NCI-H1092 (cell line): ENCODE data around the gene UBALD1.
"Not testable (repeated sequence)": the region's sequence is repeated elsewhere in the genome, so short reads cannot be mapped to it uniquely, and the experiment has no call there.

Experiments
- DNase-seq: peaks from one replicate; lab custom pipeline; 2025; lab: John Stamatoyannopoulos, UW

The UBALD1 gene

GRCh38 chr16:4599037-4599436 lies 15.7 kb downstream of the UBALD1 start:
- no peak for DNase-seq

DNA sequence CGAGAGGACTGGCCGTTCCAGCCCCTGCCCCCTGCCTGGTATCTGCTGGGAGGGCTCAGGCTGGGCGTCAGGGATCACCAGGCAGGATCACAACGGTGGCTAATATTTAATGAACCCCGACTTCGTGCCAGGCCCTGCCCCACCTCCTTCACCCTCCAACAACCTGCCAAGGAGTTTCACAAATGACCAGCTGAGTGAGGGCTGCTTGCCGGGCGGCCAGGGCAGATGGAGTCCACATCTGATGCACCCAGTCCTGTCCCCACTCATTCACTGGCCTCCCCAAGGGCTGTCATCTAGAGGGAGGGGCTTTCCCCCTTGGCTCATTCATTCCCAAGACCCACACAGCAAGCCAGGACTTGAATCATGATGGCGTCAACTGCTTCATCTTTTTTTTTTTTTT lies 17.5 kb downstream of the UBALD1 start:
- DNase-seq: no peak

DNA sequence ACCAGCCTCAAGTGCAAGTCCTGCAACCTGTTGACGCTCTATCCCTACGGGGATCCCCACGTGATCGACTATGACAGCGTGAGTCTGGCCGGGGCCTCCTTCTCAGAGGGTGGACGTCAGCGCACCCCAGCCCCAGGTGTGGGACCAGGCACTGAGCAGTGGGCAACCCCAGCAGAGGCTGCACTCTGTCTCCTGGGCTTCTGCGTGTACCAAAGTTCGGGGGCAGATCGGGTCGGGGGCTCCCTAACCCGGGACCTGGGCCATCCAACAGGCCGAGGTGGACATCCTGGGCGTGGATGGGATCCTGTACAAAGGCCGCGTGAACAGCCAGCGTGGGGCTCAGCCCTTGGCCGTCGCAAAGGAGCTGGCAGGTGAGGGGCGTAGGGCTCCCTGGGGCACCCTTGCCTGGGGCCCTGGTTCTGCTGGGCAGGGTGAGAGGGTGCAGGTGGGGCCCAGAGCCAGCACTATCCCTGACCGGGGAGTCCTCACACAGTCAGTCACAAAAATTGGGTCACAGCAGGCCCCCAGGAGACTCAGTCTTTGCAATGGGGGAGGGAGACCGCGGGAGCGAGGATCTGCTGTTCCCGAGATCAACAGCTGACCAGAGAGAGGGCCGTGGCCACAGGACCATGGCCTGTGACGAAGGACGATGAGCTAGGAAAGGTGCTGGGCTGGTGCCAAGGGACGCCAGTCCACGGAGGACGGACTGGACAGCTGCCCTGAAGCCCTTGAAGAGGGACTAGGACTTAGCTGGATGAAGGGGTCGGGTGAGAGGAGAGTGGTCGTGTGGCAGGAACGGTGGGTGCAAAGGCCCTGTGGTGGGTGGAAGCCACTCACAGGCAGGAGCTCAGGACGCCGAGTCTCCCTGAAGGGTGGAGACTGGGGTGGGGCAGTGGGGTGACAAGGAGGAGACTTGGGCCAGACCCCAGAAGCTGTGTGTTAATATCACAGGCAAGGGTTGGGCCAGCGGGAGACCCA lies 20.0 kb downstream of the UBALD1 start:
- DNase-seq: no peak

DNA sequence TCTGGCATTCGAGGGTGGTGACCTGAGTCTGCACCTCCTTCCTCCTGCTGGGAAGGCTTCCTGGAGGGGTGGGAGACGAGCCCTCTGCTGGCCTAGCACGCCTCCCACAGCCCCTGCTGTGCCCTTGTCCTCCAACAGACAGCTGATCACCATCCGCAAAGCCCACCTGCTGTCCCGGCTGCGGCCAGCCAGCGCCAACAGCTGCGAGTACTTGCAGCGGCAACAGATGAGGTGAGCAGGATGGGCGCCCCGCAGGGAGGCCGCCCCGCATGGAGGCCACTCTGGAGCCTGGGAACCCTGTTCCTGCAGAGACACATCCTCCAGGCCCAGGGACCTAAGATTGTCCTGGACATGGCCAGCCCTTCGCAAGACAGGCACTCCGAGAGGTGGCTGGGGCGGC lies 21.6 kb downstream of the UBALD1 start:
- peak; percentile 78 for DNase-seq

DNA sequence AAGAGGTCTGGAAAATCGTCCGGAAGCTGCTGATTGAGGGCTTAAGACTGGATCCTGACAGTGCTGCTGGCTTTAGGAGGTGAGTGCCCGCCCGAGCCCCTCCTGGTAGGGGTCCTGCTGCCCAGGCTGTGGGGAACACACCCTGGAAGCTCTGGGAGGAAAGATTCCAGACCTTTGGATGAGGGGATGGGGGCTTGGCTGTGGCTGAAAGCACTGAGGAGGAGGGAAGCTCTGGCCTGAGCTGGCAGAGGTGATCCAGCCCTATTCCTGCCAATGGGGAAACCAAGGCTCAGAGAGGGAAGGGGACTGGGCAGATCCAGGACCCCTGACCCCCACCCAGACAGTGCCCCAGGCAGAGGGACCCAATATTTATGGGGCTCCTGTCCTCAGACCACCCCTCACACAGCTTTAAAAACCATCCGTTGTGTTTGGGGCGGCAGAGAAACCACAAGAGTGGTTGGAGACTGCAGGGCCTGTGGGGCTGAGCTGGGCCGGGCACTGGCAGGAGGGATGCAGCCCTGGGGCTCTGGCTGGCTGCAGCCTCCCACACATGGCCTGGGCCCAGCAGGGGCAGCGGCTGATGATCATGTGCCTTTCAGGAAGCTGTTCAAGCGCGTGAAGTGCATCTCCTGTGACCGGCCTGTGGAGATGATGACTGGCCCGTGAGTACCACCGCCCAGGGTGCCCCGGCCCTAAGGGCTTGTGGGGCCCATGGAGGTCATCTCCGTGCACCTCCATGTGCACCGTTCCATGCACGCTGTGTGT lies 22.8 kb downstream of the UBALD1 start:
- no peak for DNase-seq

DNA sequence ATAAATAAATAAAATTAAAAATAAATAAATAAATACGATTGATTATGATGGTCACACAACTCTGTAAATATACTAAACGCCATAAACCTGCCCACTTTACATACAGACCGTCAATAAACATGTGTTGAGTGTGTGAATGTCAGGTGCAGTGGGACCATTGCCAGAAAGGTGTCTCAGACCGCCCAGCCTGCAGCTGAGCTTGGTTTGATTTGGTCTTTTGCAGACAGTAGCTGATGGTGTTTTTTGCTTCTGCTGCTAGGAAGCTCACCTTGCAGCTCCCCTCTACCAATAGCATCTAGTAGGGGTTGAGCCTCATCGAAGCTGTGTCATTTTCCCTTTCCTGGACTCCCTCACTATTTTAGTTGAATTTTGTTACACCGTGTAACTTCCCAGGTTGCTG lies 23.5 kb downstream of the UBALD1 start:
- no peak for DNase-seq

GRCh38 chr16:4588961-4589360 lies 25.7 kb downstream of the UBALD1 start:
- no peak for DNase-seq

DNA sequence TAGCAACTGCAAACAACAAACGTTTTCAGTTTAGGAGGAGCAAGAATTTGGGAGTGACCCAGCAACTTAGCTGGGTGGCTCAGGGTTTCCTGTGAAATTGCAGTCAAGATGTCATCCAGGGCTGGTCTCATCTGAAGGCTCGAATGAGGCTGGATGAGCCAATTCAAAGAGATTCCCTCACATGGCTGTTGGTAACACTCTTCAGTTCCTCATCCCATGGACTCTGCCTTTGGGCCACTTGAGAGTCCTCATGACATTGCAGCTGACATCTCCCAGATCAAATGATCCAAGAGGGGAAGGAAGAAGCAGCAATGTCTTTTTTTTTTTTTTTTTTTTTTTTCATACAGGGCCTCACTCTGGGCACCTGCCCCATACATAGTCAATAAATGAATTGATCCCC lies 26.3 kb downstream of the UBALD1 start:
- DNase-seq: no peak

DNA sequence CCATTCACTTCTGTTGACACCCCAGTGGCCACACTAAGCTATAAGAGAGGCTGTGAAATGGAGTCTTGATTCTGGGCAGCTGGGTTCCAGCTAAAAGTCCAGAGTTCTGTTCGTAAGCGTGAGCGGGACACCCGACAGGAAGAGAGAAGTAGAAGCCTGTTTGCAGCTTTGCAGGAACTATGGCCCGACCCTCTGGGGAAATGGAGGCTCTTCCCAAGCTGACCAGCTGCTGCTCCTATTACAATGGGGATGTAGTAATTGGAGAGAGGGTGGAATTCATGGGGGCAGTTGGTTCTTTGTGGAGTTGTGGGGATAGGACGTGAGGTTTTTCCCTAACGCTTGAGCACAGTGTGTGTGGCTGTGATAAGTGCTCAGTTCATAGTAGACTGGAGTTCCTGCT lies 28.4 kb downstream of the UBALD1 start:
- no peak for DNase-seq

GRCh38 chr16:4583906-4584305 lies 30.8 kb downstream of the UBALD1 start:
- no peak for DNase-seq

GRCh38 chr16:4580250-4580649 lies 34.4 kb downstream of the UBALD1 start:
- no peak for DNase-seq

- DNase-seq: no peak
Observed at GRCh38 chr16:4578961-4579530, 35.6 kb downstream of the UBALD1 start.

DNA sequence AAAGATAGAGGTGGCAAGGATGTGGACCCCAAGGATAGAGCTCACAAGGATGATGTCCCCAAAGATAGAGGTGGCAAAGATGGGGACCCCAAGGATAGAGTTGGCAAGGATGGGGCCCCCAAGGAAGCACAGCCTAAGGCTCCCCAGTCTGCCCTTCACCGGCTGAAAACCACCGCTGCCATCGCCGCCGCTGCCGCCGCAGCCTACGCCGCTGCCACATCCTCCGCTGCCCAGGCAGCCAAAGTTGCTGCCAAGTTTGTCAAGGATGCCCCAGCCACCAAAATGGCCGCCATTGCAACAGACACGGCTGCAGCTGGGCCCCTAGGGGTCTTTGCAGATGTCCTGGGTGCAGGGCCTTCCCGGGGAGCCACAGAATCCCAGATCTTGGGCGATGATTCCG lies 38.7 kb downstream of the UBALD1 start:
- no peak for DNase-seq

GRCh38 chr16:4574919-4575705 lies 39.6 kb downstream of the UBALD1 start:
- no peak for DNase-seq

GRCh38 chr16:4573926-4574325 lies 40.8 kb downstream of the UBALD1 start:
- DNase-seq: not testable (repeated sequence)

GRCh38 chr16:4572715-4573114 lies 42.0 kb downstream of the UBALD1 start:
- no peak for DNase-seq

GRCh38 chr16:4570688-4571321 lies 43.9 kb downstream of the UBALD1 start:
- DNase-seq: no peak

DNA sequence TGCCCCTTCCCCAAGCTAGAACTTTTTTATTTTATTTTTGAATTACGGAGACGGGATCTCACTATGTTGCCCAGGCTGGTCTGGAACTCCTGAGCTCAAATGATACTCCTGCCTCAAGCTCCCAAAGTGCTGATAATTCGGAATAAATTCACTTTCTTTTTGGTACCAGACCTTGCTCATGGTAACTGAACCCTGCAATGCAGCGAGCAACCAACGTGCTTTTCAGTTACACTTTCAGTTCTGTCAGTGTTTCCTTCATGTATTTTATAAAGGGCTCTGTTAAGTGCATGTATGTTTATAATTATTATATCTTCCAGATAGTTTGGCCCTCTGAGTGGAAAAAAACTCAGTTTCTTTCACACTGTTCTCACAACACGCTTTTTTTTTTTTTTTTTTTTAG lies 44.6 kb downstream of the UBALD1 start:
- DNase-seq: no peak

DNA sequence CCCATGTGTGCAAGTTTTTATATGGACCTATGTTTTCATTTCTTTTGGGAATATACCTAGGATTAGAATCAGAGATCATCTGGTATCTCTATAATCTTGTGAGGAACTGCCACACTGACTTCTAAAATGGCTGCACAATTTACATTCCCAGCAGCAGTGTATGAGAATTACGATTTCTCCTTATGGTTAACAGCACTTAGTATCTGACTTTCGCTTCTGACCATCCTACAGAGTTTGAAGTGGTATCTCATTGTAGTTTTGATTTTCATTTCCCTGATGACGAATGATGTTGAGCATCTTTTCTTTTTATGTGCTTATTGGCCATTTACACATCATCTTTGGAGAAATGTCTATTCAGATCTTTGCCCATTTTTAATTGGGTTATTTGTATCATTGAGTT lies 48.5 kb downstream of the UBALD1 start:
- DNase-seq: no peak

DNA sequence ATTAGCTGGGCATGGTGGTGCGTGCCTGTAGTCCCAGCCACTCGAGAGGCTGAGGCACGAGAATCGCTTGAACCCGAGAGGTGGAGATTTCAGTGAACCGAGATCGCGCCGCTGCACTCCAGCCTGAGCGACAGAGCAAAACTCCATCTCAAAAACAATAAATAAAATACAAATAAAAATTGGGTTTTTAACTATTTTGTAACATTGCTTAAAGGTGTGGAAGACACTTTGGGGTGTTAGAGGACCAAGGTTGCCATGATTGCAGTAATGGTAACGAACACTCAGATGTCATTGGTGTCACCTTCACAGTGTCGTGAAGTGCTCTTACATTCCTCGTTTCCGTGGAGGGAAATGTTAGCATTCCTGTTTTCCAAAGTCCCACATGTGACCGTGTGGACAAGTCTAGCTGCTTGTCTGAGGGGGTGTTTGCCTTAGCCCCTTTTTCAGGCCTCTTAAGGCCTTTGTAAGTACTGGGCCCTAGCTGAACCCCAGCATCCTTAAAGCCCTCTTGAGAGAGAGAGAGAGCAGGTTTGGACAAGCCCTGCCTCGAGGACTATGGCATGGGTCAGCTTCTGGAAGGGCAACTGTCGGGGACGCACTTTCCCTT lies 49.9 kb downstream of the UBALD1 start:
- no peak for DNase-seq

DNA sequence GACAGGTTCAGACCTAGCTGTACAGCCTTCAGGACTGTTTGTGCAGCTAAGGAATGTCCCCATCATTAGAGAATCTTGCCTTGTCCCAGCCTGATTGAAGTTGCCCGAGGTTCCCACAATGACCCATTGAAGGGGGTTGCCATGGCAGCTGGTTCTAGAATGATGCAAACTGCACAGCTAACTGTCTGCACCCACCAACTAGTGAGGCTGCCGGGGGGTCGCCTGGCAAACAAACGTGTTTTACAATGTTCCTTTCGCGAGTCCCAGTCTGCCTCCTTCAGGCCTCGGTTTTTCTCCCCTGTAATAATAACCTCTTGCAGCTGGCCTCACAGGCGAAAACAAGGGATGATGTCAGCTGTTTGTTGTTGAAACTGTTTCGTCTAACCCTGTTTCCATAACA lies 53.1 kb downstream of the UBALD1 start:
- no peak for DNase-seq
